8988T (cell line): ENCODE data around the gene ANXA11.
"Not testable (repeated sequence)": the region's sequence is repeated elsewhere in the genome, so short reads cannot be mapped to it uniquely, and the experiment has no call there.

Experiments used
- DNase-seq: peaks from one replicate; pipeline ENCODE4 v3.0.0; 2011

ANXA11 gene

DNA sequence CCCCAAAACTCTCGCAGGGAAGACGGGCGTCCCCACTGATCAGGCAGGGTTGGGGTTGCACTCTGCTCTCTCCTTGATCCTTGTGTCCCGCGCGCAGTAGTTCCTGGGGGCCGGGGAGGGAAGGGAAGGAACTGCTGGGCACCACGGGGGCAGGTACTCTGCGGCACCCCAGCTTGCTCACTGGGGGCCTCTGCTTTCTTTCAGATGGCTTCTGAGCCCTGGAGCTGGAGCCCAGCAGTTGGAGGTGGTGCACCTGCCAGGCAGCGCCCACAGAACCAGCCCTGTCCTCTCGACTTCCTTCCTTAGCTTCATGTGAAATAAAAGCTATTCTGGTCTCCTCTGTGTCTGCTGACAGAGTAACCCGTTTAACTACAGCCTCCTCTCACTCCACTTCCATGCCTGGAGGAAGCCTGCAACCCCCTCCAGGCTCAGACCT, 60.6 kb downstream of the ANXA11 start:
- no peak for DNase-seq

DNA sequence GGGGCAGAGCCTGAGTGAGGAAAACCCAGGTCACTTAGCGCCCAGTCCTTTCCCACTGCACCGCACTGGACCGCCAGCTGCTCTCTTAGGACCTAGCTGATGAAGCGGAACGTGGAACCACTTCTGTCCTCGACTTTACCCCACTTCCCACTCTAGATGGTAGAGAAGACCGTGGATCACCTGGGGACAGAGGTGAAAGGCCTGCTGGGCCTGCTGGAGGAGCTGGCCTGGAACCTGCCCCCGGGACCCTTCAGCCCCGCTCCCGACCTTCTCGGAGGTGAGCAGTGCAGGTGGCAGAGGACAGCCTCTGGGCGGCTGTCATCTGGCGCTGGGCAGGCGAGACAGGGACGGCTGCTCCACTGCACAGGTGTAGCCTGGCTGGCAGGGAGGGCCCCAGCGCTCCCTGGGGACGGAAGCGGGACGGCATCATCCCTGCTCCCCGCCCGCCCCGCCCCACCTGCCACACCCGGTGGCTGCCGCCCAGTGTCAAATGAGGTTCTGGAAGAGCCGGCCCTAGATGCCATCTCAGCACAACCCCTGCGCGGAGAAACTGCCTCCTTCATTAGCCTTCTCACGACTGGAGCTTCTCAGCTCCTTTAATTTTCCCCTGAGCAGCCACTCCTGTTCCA, 61.2 kb downstream of the ANXA11 start:
- peak; percentile 38 for DNase-seq

DNA sequence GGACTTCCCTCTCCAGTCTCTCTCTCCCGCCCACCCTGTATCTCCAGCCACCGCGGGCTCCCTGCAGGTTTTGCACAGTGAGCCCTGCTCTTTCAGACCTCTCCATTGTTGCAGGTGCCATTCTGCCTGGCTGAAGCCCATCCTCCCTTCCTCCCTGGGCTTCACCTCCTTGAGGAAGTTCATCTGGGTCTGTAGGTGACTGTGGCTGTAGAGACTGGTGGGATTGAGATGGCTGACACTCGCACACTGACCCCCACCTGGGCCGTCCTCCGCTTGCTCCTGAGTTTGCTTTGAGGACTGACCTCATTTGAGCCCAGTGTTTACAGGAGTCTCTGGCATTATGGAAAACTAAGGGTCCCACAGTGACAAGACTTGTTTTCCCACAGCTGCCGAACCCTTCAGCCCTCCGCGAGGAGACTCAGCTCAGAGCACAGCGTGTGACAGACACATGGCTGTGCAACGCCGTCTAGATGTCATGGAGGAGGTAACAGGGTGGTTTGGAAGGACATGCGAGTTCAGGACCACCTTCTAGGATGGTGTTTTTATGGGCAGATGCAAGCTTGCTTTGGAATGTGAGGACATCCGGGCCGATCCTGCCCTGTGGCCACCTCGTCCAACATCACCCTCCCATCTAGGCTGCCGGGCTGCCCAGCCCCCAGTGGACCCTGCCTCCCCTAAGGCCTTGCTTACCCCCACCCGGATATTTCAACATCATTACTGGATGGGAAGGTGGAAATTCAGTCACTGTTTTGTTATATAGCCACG, 63.5 kb downstream of the ANXA11 start:
- DNase-seq = no peak

DNA sequence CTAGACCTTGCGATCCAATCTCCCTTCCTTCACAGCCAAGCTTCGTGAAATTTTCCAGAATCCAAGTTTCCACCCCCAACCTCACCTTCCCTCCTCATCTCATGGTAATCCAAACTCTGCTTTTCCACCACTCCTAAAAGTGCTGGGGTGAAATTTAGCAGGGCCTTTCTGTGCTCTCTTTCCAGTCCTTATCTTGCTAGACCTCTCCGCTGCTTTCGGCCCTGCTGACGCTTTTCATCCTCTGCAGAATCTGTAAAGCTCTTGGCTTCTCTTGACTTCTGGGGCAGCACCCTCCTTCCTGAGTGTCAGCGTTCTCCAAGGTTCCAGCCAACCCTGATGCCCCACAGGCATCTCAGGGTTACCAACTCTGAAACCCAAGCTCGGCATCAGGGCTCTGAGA, 65.1 kb downstream of the ANXA11 start:
- no peak for DNase-seq

DNA sequence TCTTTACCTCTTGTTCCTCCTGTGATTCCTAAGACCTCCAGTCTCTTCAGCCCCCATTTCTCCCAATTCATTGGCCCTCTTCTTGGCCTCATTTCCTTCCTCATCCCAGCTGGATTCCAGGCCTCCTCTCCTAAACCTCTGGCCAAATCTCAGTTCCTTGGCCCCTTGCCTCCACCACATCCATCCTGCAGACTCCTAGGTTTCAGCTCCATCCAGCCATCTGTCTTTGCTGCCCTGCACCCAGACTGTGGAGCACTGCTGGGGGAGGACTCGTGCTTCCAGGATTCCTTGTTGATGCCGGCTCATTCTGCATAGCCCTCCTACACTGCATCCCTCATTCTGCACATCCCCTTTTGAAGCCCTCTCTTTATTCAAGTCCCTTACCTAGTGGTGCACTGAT, 66.1 kb downstream of the ANXA11 start:
- DNase-seq = no peak

DNA sequence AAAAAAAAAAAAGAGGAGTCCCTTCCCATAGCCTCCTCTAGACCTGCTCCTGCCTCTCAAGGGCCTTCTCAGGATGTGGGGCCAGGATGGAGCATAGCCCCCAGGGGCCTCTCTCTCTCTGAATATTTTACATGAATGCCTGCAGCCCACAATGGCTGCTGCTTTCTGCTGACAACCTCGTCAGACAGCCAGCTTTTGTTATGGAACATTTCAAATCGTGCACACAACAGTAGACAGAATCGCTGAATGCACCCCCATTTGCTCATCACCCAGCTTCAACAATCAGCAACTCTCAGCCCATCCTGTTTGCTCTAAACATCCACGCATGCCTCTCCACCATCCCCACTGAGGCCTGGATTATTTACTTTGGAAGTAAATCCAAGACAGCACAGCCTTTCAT, 67.4 kb downstream of the ANXA11 start:
- DNase-seq = no peak

DNA sequence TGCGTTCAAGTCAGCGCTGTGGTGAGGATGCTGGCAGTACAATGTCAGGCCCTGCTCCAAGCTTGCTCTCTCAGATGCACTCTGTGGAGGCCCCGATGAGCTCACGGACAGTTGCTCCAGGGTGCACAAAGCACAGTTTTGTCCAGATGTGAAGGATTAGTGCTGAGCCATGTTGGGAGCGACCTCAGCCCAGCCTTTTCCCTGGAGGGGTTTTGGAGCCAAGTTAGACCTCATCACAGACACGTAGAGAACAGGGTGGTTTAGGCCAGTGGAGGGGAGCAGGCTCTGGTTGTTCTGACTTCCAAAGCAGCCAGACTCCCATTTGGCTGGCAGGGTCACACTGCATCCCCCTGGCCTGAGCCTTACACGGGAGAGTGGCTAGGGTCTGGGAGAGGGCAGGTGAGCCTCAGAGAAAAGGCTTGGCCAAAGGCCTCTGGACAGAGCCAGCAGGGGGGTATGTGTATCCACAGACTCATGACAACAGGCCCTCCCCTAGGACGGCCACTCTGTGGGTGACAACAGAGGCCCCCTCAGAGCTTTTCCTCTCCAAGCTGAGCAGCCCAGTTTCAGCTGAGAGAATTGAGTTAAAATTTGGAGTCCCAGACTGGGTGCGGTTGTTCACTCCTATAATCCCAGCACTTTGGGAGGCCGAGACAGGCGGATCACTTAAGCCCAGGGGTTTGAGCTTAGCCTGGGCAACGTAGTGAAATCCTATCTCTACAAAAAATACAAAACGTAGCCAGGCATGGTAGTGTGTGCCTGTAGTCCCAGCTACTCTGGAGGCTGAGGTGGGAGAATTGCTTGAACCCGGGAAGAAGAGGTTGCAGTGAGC, 68.1 kb downstream of the ANXA11 start:
- no peak for DNase-seq

DNA sequence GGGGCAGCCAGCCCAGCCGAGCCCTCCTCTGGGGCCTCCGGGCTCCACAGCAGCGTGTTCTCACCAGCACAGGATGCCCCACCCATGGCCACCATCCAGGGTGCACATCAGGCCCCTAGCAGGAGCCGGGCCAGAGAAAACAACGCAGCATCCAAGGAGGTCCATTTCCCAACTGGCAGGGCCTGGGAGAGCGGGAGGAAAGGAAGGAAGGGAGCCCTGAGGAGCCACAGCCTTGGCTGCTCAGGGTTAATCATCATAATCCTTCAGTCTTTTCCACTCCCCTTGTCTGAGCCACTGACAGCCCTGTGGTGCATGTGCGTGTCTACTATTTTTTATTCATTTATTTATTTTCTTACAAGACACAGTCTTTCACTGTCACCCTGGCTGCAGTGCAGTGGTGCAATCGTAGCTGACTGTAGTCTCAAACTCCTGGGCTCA, 69.2 kb downstream of the ANXA11 start:
- no peak for DNase-seq

DNA sequence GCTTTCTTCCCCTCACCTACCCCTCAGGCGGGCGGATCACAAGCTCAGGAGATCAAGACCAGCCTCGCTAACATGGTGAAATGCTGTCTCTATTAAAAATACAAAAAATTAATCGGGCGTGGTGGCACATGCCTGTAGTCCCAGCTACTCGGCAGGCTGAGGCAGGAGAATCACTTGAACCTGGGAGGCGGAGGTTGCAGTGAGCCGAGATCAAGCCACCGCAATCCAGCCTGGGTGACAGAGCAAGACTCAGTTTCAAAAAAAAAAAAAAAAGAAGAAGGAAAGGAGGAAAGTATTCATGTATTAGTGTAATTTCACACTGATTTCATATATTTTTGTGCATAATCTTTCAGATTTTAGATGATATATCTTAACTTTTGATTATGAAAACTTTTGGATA, 71.7 kb downstream of the ANXA11 start:
- DNase-seq = not testable (repeated sequence)

DNA sequence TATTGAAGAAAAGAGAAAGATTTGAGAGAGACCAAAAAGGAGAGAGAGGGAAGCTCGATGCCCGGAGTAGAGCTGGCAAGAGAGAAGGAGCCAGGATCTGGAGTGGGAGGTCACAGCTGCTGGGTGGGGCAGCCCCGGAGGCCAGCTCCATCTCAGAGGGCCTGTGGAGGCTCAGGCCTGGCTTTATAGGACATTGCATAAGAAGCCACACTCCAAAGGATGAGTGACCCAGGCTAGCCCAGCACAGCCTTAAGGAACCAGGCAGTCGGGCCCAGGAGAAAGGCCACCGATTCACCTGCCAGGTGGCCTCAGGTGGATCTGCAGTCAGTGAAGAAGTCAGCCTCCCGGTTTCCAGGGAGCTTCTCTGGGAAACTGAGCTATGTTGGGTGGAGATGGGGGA, 72.1 kb downstream of the ANXA11 start:
- DNase-seq = no peak

DNA sequence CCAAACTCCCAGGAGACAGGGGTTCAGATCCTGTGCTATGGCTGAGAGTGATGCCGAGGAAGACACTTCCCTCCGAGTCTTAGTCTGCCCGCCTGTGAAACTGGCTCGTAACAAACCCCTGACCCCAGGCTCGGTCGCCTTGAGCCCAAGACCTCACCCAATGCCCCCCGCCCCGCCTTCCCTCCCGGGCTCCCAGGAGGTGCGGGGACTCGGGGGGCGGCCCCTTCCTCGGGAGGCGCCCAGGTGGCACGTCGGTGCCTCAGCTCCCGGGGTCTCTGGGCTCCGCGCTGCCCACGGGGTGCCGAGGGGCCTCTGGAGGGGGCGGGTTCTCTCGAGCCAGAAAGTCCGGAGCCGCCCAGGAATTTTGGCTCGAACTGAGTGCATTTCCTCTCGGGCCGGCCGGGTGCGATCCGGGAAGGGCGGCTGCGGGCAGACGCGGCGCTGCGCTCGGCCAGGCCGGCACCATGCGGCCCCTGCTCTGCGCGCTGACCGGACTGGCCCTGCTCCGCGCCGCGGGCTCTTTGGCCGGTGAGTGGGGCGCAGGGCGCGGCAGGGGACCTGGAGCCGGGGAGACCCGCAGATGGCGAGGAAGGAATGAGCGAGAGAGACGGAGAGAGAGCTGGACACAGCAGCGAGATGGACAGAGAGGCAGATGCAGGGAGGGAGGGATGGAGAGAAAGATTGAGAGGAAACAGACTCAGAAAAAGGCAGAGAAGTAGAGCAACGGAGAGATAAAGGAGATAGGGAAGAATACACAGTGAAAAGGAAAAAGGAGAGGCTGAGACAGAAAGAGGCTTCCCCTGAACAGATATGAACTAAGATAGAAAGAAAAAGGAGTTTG, 72.8 kb downstream of the ANXA11 start, which contains the start of gene PLAC9:
TSS of gene PLAC9 (plus strand) at position 432 of the 841 bp plus-strand sequence. CDS start at position 465, 33 bp downstream.
- no peak for DNase-seq

DNA sequence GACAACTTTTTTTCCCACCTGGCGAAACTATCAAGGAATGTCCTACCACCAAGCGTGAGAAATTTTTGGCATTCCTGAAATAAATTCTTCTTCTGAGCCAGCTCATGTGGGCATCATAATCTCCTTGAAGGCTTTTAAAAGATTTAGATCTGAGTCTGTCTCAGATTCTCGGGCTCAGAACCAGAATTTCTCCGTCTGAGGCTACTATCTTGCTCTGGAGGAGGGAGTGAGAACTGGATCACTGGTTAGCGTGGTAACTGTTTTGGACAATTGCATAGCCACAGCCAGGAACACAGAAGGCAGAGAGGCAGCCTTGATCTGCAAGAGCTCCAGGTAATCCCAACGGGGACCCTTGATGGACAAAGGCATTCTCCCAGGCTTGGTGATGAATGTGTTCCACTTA, 73.8 kb downstream of the ANXA11 start:
- DNase-seq = no peak

DNA sequence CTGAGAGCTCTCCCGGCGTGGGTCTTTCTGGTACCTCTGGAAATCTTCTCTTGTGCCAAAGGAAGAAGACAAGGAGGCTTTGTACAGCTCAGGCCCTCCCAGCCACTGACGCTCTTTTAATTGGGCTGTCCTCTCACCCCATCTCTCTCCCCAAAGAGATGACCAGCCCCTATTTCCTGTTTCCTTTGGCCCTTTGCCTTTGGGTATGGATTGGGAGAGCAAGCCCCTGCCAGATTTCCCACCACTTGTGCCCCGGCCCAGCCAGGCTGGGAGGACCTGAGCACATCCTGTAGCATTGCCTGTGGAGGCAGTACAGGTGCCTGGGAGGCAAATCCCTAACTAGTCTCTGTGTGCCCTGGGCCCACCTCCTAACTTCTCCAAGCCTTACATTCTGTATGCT, 78.5 kb downstream of the ANXA11 start:
- DNase-seq = no peak

DNA sequence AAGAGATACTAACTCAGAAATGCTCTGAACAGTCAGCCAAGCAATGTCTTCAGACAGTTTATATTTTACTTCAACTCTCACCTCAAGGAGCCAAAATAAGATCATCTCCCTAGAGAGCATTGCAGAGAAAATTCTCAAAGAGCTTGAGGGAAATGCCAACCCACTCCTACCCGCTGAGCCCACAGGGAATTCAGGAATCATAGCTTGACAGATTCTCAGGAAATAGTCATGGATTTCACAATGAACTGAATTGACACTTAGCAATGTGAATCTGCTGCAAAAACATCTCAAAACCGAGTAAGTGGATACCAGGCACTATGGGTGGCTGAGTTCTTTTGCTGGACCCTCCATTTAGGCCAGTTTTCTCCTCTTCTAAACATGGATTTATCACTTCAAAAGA, 82.6 kb downstream of the ANXA11 start:
- DNase-seq = no peak

DNA sequence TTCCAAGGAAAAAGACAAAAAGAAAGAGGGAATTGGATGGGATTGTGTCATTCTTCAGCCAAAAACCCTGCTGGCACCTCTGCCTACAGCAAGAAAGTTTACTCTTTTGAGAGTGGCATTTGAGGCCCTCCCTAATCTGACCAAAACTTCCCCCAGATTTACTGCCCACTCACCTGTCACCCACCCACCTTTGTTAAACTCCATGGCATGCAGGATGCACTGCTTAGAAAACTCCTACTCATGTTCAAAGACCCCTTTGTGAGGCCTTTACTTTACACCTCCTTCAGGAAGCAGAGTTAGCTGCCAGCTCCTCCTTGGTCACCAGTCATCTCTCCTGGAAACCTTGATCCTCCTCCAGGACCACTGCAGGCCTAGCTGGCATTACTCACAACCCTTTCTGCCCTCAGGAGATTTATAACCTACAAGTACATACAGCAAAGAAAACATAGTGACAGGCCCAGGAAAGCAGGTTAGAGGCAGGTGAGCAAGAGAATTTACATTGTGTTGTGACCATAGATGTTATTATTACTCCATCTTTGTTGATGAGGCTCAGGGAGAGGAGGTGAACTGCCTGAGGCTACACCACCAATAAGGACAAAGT, 83.1 kb downstream of the ANXA11 start:
- DNase-seq = no peak

DNA sequence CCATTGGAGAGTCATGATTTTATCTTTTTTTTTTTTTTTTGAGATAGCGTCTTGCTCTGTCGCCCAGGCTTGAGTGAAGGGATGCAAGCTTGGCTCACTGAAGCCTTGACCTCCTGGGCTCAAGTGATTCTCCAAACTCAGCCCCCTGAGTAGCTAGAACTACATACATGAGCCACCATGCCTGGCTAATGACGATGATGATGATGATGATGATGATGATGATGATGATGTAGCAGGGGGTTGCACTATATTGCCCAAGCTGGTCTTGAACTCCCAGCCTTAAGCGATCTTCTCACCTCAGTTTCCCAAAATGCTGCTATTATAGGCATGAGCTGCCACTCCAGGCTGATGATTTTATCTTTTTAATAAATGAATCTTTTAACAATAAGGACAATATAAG, 86.7 kb downstream of the ANXA11 start:
- no peak for DNase-seq

DNA sequence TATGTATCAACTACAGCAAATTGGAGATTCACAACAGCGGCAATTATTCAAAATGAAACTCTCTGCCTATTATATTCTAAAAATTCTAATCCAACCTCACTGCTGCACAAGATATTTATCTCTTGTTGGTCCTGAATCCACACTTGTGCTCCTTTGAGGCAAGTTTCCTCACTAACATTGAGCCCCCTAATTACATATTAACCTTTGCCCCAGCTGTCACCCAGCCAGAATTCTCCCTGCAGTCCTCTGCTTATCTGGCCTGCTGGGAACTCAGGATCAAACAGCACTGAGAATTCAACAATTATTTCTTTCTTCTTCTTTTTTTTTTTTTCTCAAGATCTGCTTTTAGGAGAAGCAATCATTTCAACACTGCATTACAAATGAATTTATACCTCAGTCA, 94.4 kb downstream of the ANXA11 start:
- no peak for DNase-seq

DNA sequence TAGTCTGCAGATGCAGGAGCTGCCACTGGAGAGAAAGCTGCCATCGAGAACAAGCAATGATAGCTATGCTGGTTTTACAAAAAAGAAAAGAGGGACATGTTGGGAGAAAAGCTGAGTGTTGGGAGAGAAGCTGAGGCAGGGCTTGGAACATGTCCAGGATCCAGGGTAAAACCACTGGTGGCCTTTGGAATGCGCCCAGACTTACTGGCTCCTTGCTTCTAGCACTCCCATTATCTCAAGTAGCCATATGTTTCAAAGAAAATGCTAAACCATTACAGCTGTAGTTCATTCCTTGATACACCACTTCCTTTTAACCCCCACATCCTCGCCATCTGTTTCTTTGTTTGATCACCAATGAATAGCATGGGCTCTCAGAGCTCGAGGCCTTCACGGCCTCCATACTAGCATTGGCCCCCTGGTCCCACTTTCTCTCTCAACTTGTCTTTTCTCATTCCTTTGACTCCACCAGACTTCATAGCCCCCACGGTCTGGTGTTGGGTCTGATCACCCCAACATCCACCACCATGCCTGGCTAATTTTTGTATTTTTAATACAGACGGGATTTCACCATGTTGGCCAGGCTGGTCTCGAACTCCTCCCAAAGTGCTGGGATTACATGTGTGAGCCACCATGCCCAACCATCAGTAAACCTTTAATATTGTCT, 96.6 kb downstream of the ANXA11 start:
- no peak for DNase-seq

DNA sequence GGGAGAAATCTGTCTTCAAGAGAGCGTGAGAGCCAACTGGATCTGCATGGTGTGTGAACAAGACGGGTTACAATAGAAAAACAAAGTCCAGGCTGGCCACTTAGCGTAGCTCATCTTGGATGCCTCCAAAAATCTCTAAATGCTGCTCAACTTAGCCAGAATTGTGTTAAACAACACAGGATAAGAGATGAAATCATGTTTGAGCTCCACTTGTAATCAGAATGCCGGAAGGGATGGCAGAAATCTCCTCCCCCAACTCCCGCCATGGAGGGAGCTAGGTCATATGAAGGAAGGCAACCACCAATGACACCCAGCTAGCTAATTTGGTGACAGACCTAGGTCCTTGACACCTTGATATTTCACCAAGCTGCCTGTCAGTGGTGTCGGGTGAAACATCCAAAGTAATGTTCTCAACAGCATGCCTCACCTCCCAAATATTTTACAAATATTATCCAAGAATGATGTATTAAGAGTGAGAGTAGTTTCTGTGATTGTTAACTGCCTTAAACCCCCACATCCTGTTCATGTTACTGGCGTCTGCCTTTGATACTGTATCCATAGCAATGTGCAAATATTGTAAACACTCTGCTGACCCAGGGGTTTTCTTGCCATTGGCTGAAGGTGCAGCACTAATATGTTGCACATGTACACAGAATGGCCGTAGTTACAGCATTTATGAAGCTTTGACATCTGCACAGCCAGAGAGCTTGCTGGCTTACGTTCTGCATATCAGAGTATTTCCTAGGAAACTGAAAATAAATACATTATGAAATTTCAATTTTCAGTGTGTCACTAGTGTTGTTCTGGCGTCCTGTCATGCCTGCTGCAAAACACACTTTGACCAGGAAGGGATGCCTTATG, 101.0 kb downstream of the ANXA11 start:
- DNase-seq = no peak
